Hepatocyte (in vitro differentiated cells): ENCODE measurements around the gene HLX. TPM values are rescaled to one million over a fixed set of nuclear protein-coding genes. Genes with fewer than 3 reads are reported as not detected.

Experiments used
- DNase-seq: peaks from one replicate; pipeline ENCODE4 v3.0.0-alpha.2; 2016; ENCODE audit warnings: low spot score
- H2AFZ ChIP-seq: fragments of 200-600 bp; sonication (generic); 2 replicates; pipeline ENCODE4 v1.6.0; 2016; ENCODE audit warnings: antibody characterized with exemption, mild to moderate bottlenecking
- H3K27ac ChIP-seq: fragments of 200-600 bp; sonication (generic); 2 replicates; pipeline ENCODE4 v1.5.1; 2016; ENCODE audit warnings: mild to moderate bottlenecking
- H3K27me3 ChIP-seq: fragments of 200-600 bp; sonication (generic); 2 replicates; pipeline ENCODE4 v1.6.1; 2016
- H3K36me3 ChIP-seq: fragments of 200-600 bp; sonication (generic); replicated peaks from 2 replicates; pipeline ENCODE4 v1.5.1; 2016; ENCODE audit warnings: low read depth; ENCODE audit not compliant: insufficient read depth
- H3K4me1 ChIP-seq: fragments of 200-600 bp; sonication (generic); 2 replicates; pipeline ENCODE4 v1.5.1; 2016; ENCODE audit warnings: mild to moderate bottlenecking, moderate library complexity; ENCODE audit not compliant: insufficient read depth
- H3K4me2 ChIP-seq: fragments of 200-600 bp; sonication (generic); 2 replicates; pipeline ENCODE4 v1.6.0; 2016
- H3K4me3 ChIP-seq: fragments of 200-600 bp; sonication (generic); 2 replicates; pipeline ENCODE4 v1.5.1; 2016; ENCODE audit warnings: mild to moderate bottlenecking
- H3K79me2 ChIP-seq: fragments of 200-600 bp; sonication (generic); 2 replicates; pipeline ENCODE4 v1.6.0; 2017; ENCODE audit warnings: mild to moderate bottlenecking
- H3K9me2 ChIP-seq: fragments of 200-600 bp; sonication (generic); replicated peaks from 2 replicates; pipeline ENCODE4 v1.6.0; 2017; ENCODE audit warnings: mild to moderate bottlenecking; ENCODE audit not compliant: insufficient read depth
- H3K9me3 ChIP-seq: fragments of 200-600 bp; sonication (generic); 2 replicates; pipeline ENCODE4 v1.5.1; 2016; ENCODE audit warnings: low read depth, mild to moderate bottlenecking
- H4K20me1 ChIP-seq: fragments of 200-600 bp; sonication (generic); 2 replicates; pipeline ENCODE4 v1.6.0; 2016; ENCODE audit warnings: mild to moderate bottlenecking; ENCODE audit not compliant: insufficient read depth, poor library complexity, severe bottlenecking
- EZH2 ChIP-seq: fragments of 200-600 bp; sonication (generic); IDR thresholded peaks from 2 replicates; pipeline ENCODE4 v1.6.1; 2016; ENCODE audit warnings: antibody characterized with exemption, mild to moderate bottlenecking, borderline replicate concordance
- EZH2phosphoT487 ChIP-seq: fragments of 200-600 bp; sonication (generic); IDR thresholded peaks from one replicate; pipeline ENCODE4 v1.6.1; 2018; ENCODE audit warnings: antibody characterized with exemption, mild to moderate bottlenecking, low read depth, moderate library complexity; ENCODE audit not compliant: unreplicated experiment, severe bottlenecking
- WGBS: methylation state at CpG from one replicate; pipeline ENCODE4 v1.1.6; 2016; ENCODE audit warnings: low lambda C conversion rate; ENCODE audit errors: missing lambda C conversion rate; 5-methylcytosine and 5-hydroxymethylcytosine counted together
- polyA plus RNA-seq: library from polyadenylated mRNA; unstranded; fragments of >200 nt; fragmentation: Nextera tagmentation; extraction: Ambion mirVana; gene quantifications from 2 replicates; pipeline ENCODE4 v1.2.1, GENCODE V29; 2016
- total RNA-seq: library from RNA; depleted of rRNA; stranded (reverse); fragments of >200 nt; gene quantifications from 2 replicates; pipeline ENCODE4 v1.2.3, GENCODE V29; 2014
- TF ChIP-seq, protein P1 (sequence below): fragments of 200-600 bp; sonication (generic); IDR thresholded peaks from 2 replicates; pipeline ENCODE4 v1.5.1; 2016; ENCODE audit warnings: antibody characterized with exemption, mild to moderate bottlenecking; ENCODE audit not compliant: poor library complexity

The HLX gene
- total and polyA plus RNA-seq, 2 experiments from 2014 or later, result 1.4 to 6.1 TPM

DNA sequence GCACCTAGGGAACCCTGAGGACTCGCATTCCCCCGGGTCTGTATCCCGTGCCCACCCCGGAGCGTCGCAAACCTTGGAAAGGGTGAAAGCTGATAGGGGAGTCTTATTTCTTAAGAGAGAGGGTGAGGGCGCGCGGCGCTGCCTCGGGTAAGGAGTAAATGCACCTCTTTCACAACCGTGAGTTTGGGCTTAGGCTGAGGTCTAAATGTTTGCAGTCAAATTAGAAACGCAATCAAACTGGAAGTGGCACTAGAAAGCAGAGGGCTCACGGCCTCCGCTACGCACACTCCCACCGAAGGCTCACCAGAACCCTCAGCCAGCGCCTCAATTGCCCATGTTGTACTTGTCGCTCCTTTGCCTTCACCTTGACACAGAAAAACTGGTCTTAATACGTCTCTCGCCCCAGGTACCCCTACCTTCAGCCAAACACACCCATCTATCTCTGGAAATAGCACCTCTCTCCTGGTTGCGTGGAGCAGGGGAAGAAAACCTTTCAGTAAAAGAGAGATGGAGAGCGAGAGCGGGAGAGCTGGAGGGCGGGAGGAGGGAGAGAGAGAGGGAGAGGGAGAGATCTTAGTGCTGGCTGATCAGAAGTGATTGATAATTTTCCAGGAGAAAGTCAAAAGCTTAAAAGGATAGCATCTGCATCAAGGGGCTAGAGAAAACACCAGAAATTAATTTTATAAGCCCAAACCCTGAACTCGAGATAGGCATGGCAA is 1.7 kb upstream of the HLX start:
- H3K4me2 ChIP-seq, result peak overlapping the region; percentile 100
- no peak for DNase-seq

DNA sequence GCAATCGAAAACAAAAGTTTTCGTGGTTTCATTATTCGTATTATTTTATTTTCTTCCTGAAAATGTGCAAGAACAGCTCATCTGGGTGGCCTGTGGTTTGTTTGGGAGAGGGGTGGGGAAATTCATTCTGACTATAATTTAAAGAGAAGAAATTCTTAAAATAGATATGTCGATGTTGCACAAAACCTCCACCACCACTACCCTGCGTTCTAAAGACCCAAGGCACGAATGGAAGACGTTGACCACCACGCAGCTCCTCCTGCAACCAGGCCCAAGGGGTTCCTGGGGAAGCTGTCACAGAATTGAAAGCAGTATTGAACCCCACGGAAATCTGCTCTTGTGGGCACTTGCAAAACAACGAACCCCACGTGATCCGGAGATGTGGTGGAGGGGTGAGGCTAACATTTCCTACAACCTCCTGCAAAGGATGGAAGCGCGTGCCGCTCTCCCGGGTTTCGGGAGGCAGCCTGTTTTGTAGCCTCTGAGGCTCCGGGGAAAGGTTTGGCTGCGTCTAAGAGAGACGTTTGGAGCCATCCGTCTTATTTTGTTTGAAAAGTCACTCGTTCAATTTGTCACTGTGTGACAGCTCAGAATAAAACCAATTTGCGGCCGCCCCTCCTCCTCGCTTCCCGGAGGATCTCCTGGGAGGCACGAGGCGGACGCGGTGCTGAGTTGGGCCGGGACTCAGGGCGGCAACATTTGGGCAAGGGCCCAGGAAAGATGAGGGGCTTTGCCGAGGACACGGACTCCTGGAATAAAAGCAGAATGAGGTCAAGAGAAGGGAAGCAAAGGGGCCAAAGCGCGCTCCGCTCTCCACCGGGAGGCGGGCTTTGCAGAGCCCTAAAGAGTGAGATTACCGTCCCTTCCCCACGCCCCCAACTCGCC is 810 bp upstream of the HLX start:
- WGBS, result 6% methylated on average over 42 of the region's 42 CpGs
- no peak for DNase-seq
- H3K36me3 ChIP-seq, result no peaks in the 10 kb centered on the region

More for the DNA sequence above, 1.7 kb upstream of the HLX start:
- Histone ChIP-seq H3K79me2 (no peaks in the 10 kb centered on the region), H2AFZ (peak overlapping the region; percentile 68), H3K4me1 (peaks cover 40% of the 10 kb centered on the region), H3K4me3 (no peak overlapping the region), H3K9me3 (no peaks in the 10 kb centered on the region), H4K20me1 (no peaks in the 10 kb centered on the region), H3K9me2 (no peaks in the 10 kb centered on the region), H3K27me3 (peaks cover 81% of the 10 kb centered on the region), H3K27ac (no peak overlapping the region), H3K36me3 (no peaks in the 10 kb centered on the region)
- 10% methylated on average over 25 of the region's 26 CpGs for WGBS
- TF ChIP-seq, protein P1, sequence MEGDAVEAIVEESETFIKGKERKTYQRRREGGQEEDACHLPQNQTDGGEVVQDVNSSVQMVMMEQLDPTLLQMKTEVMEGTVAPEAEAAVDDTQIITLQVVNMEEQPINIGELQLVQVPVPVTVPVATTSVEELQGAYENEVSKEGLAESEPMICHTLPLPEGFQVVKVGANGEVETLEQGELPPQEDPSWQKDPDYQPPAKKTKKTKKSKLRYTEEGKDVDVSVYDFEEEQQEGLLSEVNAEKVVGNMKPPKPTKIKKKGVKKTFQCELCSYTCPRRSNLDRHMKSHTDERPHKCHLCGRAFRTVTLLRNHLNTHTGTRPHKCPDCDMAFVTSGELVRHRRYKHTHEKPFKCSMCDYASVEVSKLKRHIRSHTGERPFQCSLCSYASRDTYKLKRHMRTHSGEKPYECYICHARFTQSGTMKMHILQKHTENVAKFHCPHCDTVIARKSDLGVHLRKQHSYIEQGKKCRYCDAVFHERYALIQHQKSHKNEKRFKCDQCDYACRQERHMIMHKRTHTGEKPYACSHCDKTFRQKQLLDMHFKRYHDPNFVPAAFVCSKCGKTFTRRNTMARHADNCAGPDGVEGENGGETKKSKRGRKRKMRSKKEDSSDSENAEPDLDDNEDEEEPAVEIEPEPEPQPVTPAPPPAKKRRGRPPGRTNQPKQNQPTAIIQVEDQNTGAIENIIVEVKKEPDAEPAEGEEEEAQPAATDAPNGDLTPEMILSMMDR, result no peak
- TF ChIP-seq EZH2 (no peak), EZH2phosphoT487 (no peak)

DNA sequence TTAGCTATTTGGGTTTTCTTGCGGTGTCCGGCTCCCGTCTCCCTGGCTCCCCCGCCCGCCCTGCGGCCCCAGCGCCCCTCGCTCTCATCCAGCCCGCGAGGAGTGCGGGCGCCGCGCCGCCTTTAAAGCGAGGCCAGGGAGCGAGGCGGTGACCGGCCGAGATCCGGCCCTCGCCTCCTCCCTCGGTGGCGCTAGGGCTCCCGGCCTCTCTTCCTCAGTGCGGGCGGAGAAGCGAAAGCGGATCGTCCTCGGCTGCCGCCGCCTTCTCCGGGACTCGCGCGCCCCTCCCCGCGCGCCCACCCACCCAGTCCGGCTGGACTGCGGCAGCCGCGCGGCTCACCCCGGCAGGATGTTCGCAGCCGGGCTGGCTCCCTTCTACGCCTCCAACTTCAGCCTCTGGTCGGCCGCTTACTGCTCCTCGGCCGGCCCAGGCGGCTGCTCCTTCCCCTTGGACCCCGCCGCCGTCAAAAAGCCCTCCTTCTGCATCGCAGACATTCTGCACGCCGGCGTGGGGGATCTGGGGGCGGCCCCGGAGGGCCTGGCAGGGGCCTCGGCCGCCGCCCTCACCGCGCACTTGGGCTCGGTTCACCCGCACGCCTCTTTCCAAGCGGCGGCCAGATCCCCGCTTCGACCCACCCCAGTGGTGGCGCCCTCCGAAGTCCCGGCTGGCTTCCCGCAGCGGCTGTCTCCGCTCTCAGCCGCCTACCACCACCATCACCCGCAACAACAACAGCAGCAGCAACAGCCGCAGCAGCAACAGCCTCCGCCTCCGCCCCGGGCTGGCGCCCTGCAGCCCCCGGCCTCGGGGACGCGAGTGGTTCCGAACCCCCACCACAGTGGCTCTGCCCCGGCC is 492 bp downstream of the HLX start:
- H3K9me3 ChIP-seq, result no peaks in the 10 kb centered on the region
- H3K36me3 ChIP-seq, result no peaks in the 10 kb centered on the region
- H3K4me2 ChIP-seq, result peak overlapping the region; percentile 100
- no peaks in the 10 kb centered on the region for H3K9me2 ChIP-seq
- peaks cover 100% of the 10 kb centered on the region for H3K27me3 ChIP-seq
- no peak for TF ChIP-seq EZH2phosphoT487
- TF ChIP-seq EZH2, result peak; percentile 99
- TF ChIP-seq, protein P1, result peak; percentile 9
- peak overlapping the region; percentile 18 for H3K27ac ChIP-seq
- H3K79me2 ChIP-seq, result no peaks in the 10 kb centered on the region
- WGBS, result 2% methylated on average over 67 of the region's 94 CpGs
- H4K20me1 ChIP-seq, result no peaks in the 10 kb centered on the region
- H3K4me1 ChIP-seq, result peaks cover 46% of the 10 kb centered on the region
- H3K4me3 ChIP-seq, result peak overlapping the region; percentile 64
- DNase-seq, result peak; percentile 40
- H2AFZ ChIP-seq, result peak overlapping the region; percentile 88

More for the DNA sequence above, 810 bp upstream of the HLX start:
- H3K4me2 ChIP-seq, result peak overlapping the region; percentile 100
- peaks cover 90% of the 10 kb centered on the region for H3K27me3 ChIP-seq
- H4K20me1 ChIP-seq, result no peaks in the 10 kb centered on the region
- H3K79me2 ChIP-seq, result no peaks in the 10 kb centered on the region
- peak; percentile 83 for TF ChIP-seq EZH2
- TF ChIP-seq EZH2phosphoT487, result peak; percentile 24
- TF ChIP-seq, protein P1, result no peak
- peak overlapping the region; percentile 64 for H3K4me3 ChIP-seq
- H3K4me1 ChIP-seq, result peaks cover 40% of the 10 kb centered on the region
- H2AFZ ChIP-seq, result peak overlapping the region; percentile 88
- H3K9me2 ChIP-seq, result no peaks in the 10 kb centered on the region
- no peak overlapping the region for H3K27ac ChIP-seq
- no peaks in the 10 kb centered on the region for H3K9me3 ChIP-seq
